Heart right ventricle (tissue), 16 donors: ENCODE data around the gene LNX2. TPM values are rescaled to one million over a fixed set of nuclear protein-coding genes. Genes with fewer than 3 reads are reported as not detected.
"Not testable (repeated sequence)": the region's sequence is repeated elsewhere in the genome, so short reads cannot be mapped to it uniquely, and the experiment has no call there.

Experiments
- ATAC-seq, 8 donors: fragments of 200-7000 bp; cut with Tn5 transposase; one replicate each; pipeline ENCODE4 v1.9.1; 2020; ENCODE audit warnings: mild to moderate bottlenecking in 8 of 8, moderate library complexity in 8 of 8, moderate number of reproducible peaks in 1 of 8
- DNase-seq, 2 donors: peaks; one replicate each; pipeline ENCODE4 v3.0.0-alpha.2; 2020
- H3K27ac ChIP-seq, 10 donors: fragments of 200-600 bp; sonication (generic) in 2 of 10; one replicate each; pipeline versions ENCODE4 v1.5.0 to v1.8.0; 2020 to 2022; ENCODE audit warnings: mild to moderate bottlenecking in 3 of 10
- H3K27me3 ChIP-seq, 7 donors: fragments of 200-600 bp; one replicate each; pipeline ENCODE4 v1.8.0; 2021 to 2022; ENCODE audit warnings: mild to moderate bottlenecking in 2 of 7
- H3K36me3 ChIP-seq, 9 donors: fragments of 200-600 bp; sonication (generic) in 1 of 9; one replicate each; pipeline versions ENCODE4 v1.5.0 to v1.8.0; 2020 to 2022; ENCODE audit warnings: mild to moderate bottlenecking in 2 of 9
- H3K4me1 ChIP-seq, 9 donors: fragments of 200-600 bp; sonication (generic) in 1 of 9; one replicate each; pipeline versions ENCODE4 v1.5.0 to v1.8.0; 2020 to 2022; ENCODE audit warnings: mild to moderate bottlenecking in 4 of 9
- H3K4me3 ChIP-seq, 10 donors: fragments of 200-600 bp; sonication (generic) in 2 of 10; one replicate each; pipeline versions ENCODE4 v1.5.0 to v1.8.0; 2020 to 2022; ENCODE audit warnings: mild to moderate bottlenecking in 7 of 10, moderate library complexity in 2 of 10
- H3K9me3 ChIP-seq, 11 donors: fragments of 200-600 bp in 10 of 11; sonication (generic) in 2 of 11; one replicate each; pipeline versions ENCODE4 v1.5.0 to v1.8.0; 2013 to 2022; ENCODE audit warnings: mild to moderate bottlenecking in 2 of 11, control low read depth in 1 of 11, moderate library complexity in 1 of 11
- WGBS, 2 donors: extraction: QIAGEN DNeasy Blood & Tissue Kit; methylation state at CpG; one replicate each; pipeline ENCODE4 v1.1.7; 2013; ENCODE audit warnings: inconsistent platforms in 1 of 2; 5-methylcytosine and 5-hydroxymethylcytosine counted together
- intact Hi-C, 10 donors: fragments of 100-400 bp; cut with DNase I; formaldehyde crosslinking; loops; one replicate each; pipeline versions ENCODE4 v1.11.1 to v1.14.2; 2022
- polyA plus RNA-seq, 2 donors: library from polyadenylated mRNA; stranded (reverse); fragments of 200-250 nt; gene quantifications; one replicate each; pipeline ENCODE4 v1.2.3, GENCODE V29; 2013
- total RNA-seq, 10 donors: library from RNA; stranded (reverse); fragmentation: NEBNext Ultra II Directional in 3 of 10; extraction: Animal tissue kit (Norgen Biotek cat#: 25700) in 3 of 10; gene quantifications; one replicate each; pipeline versions ENCODE4 v1.2.1 to v1.2.4, GENCODE V29; 2021 to 2023
- TF ChIP-seq, protein P1 (sequence below), 9 donors: fragments of 200-600 bp; sonication (generic) in 2 of 9; IDR thresholded peaks; one replicate each; pipeline versions ENCODE4 v1.5.0 to v1.8.0; 2021 to 2022; ENCODE audit warnings: antibody characterized with exemption in 9 of 9, mild to moderate bottlenecking in 5 of 9, moderate library complexity in 1 of 9
- donor health status: Arrhythmogenic right ventricular cardiomyopathy.
- donor health status: ischemic (EF 13 %, LVEDD 7.1; RV severe dilation, severe dysfunction).
- donor health status: healthy with polysubstance abuse.
- donor health status: DM: no; HTN: yes; CAD: no.
- donor health status: DM: no; HTN: no; CAD: no.
- donor health status: ischemic (EF 25% LVEDD 6.9; RV normal size, moderate dysfunction).
- donor health status: ischemic (EF 25% LVEDD 5.7; RV mildly dilated, moderate dysfunction).
- donor health status: healthy.
- donor health status: DM: yes; HTN: yes; CAD: no.
- donor health status: Ischemic cardiomyopathy.
- donor health status: ischemic (EF 35%, LVEDD 5.7; RV mildly dilated, moderate dysfunction).
- donor health status: nonischemic (EF 11% LVEDD 7.7; RV severe dilation, severe dysfunction).
- donor health status: DM: yes; HTN: yes; CAD: no.
- donor health status: PGD.
- donor health status: ischemic (EF 29% LVEDD 5.4; RV normal size, mild dysfunction).
- donor health status: nonischemic (EF 23%, LVEDD 6.1; RV moderate dilation, normal function).

The LNX2 gene
- total and polyA plus RNA-seq, 12 donors: 3.5 to 22.3 (median 14.1) TPM

DNA sequence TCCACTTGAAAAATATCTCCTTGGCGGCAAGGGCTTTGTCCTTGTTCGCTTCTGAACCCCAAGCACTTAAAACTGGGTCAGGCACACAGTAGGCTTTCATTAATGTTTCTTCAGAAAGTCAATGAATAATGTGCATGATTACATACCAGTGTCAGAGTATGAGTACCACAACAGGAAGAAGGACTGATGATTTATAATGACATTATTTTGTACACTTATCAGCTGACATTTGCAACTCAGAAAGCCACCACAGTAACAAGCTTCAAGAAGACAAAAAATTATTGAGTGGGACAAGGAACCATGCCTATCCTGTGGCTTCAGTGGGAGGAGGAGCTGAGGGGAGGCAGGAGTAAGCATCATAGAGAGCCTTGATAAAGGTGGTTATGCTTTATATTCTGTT lies 11.3 kb upstream of the LNX2 start:
- H3K4me1 ChIP-seq: peaks cover 0 to 15% (median 3%) of the 10 kb centered on the region in 9 donors
- H3K4me3 ChIP-seq: no peak overlapping the region
- TF ChIP-seq, protein P1, sequence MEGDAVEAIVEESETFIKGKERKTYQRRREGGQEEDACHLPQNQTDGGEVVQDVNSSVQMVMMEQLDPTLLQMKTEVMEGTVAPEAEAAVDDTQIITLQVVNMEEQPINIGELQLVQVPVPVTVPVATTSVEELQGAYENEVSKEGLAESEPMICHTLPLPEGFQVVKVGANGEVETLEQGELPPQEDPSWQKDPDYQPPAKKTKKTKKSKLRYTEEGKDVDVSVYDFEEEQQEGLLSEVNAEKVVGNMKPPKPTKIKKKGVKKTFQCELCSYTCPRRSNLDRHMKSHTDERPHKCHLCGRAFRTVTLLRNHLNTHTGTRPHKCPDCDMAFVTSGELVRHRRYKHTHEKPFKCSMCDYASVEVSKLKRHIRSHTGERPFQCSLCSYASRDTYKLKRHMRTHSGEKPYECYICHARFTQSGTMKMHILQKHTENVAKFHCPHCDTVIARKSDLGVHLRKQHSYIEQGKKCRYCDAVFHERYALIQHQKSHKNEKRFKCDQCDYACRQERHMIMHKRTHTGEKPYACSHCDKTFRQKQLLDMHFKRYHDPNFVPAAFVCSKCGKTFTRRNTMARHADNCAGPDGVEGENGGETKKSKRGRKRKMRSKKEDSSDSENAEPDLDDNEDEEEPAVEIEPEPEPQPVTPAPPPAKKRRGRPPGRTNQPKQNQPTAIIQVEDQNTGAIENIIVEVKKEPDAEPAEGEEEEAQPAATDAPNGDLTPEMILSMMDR (IDR thresholded peaks at IDR 0.05): no peak
- no peak overlapping the region for H3K27ac ChIP-seq
- peaks cover 0 to 11% (median 0%) of the 10 kb centered on the region in 9 donors for H3K36me3 ChIP-seq
- intact Hi-C loops: loop anchor here in 1 of 10 donors (10.0 kb wide), 1 partner anchor 77 kb away; no protein-coding TSS in a partner anchor
- 67 to 95% methylated on average over 2 of the region's 2 CpGs for WGBS, 2 donors
- no peak for ATAC-seq
- no peak for DNase-seq
- H3K27me3 ChIP-seq: no peaks in the 10 kb centered on the region
- no peaks in the 10 kb centered on the region for H3K9me3 ChIP-seq

- Histone ChIP-seq H3K27ac (no peak overlapping the region), H3K36me3 (peaks cover 0 to 11% (median 0%) of the 10 kb centered on the region in 9 donors), H3K27me3 (no peaks in the 10 kb centered on the region), H3K9me3 (no peaks in the 10 kb centered on the region), H3K4me1 (peaks cover 0 to 12% (median 0%) of the 10 kb centered on the region in 9 donors), H3K4me3 (no peak overlapping the region)
- ATAC-seq (no peak), DNase-seq (no peak)
- TF ChIP-seq, protein P1 (IDR thresholded peaks at IDR 0.05): no peak
- WGBS, 2 donors: 83 to 91% methylated on average over 4 of the region's 4 CpGs
- intact Hi-C loops: loop anchor here in 1 of 10 donors (10.0 kb wide), 1 partner anchor 76 kb away; no protein-coding TSS in a partner anchor
Observed at GRCh38 chr13:27631156-27631555, 10.8 kb upstream of the LNX2 start.

DNA sequence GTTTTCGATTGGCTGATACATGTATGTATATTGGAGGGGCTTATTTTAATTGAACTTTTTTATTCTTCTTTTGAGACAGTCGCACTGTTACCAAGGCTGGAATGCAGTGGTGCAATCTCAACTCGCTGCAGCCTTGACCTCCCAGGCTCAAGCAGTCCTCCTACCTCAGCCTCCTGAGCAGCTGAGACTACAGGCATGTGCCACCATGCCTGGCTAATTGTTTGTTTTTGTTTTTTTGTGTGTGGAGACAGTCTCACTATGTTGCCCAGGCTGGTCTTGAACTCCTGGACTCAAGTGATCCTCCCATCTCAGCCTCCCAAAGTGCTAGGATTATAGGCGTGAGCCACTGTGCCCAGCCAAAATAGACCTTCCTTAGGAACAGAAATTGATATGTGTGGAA lies 8.4 kb upstream of the LNX2 start:
- not testable (repeated sequence) for DNase-seq, H3K27me3 ChIP-seq, H3K27ac ChIP-seq, ATAC-seq, H3K4me3 ChIP-seq, H3K9me3 ChIP-seq
- peaks cover 0 to 25% (median 0%) of the 10 kb centered on the region in 9 donors for H3K36me3 ChIP-seq
- intact Hi-C loops: loop anchor here in 6 of 10 donors (10.0 kb wide), 3 partner anchors 64 to 204 kb away; partner anchors contain the start of genes MTIF3 (in 4 of the 6) and GTF3A (in 2 of the 6)
- WGBS, 2 donors: 96 to 98% methylated on average over 4 of the region's 4 CpGs
- H3K4me1 ChIP-seq: peaks cover 0 to 16% (median 0%) of the 10 kb centered on the region in 9 donors

GRCh38 chr13:27628081-27628480 lies 7.8 kb upstream of the LNX2 start:
- TF ChIP-seq, protein P1 (IDR thresholded peaks at IDR 0.05): no peak
- DNase-seq (no peak), ATAC-seq (no peak)
- peaks cover 0 to 21% (median 2%) of the 10 kb centered on the region in 9 donors for H3K4me1 ChIP-seq
- WGBS, 2 donors: 67 to 83% methylated on average over 4 of the region's 4 CpGs
- H3K9me3 ChIP-seq: no peaks in the 10 kb centered on the region
- intact Hi-C loops: loop anchor here in 6 of 10 donors (10.0 kb wide), 3 partner anchors 63 to 203 kb away; partner anchors contain the start of genes MTIF3 (in 4 of the 6) and GTF3A (in 2 of the 6)
- H3K27ac ChIP-seq: no peak overlapping the region
- no peak overlapping the region for H3K4me3 ChIP-seq
- peaks cover 0 to 27% (median 0%) of the 10 kb centered on the region in 9 donors for H3K36me3 ChIP-seq
- no peaks in the 10 kb centered on the region for H3K27me3 ChIP-seq

- peaks cover 0 to 27% (median 0%) of the 10 kb centered on the region in 9 donors for H3K36me3 ChIP-seq
Observed at GRCh38 chr13:27627380-27627779, 7.1 kb upstream of the LNX2 start.

More at GRCh38 chr13:27627380-27627779, 7.1 kb upstream of the LNX2 start:
- WGBS, 2 donors: 82 to 90% methylated on average over 3 of the region's 3 CpGs
- H3K4me1 ChIP-seq: peaks cover 0 to 28% (median 9%) of the 10 kb centered on the region in 9 donors
- TF ChIP-seq, protein P1 (IDR thresholded peaks at IDR 0.05): no peak
- no peak for ATAC-seq
- H3K9me3 ChIP-seq: no peaks in the 10 kb centered on the region
- DNase-seq: no peak
- no peak overlapping the region for H3K27ac ChIP-seq
- H3K4me3 ChIP-seq: no peak overlapping the region
- intact Hi-C loops: loop anchor here in 6 of 10 donors (10.0 kb wide), 3 partner anchors 63 to 203 kb away; partner anchors contain the start of genes MTIF3 (in 4 of the 6) and GTF3A (in 2 of the 6)
- H3K27me3 ChIP-seq: no peaks in the 10 kb centered on the region
